ENCODE results near the gene COL6A1.

COL6A1 gene

GRCh38 chr21:45945066-45945867 is 36.3 kb upstream of the COL6A1 start:
- no peak overlapping the region for H3K27ac ChIP-seq (replicated peaks)
- DNase-seq (ENCODE audit: low read depth in 1 of 2, low spot score in 1 of 2), result no peak
- no peak overlapping the region for H3K4me3 ChIP-seq (replicated peaks; ENCODE audit: insufficient read depth, low read length)
- H3K27me3 ChIP-seq (ENCODE audit: insufficient read depth, poor library complexity, severe bottlenecking), result no peaks in the 10 kb centered on the region
- no peak for TF ChIP-seq SPI1 (IDR thresholded peaks at IDR 0.05; ENCODE audit: borderline replicate concordance, low read depth)
- no peak for TF ChIP-seq GABPA (IDR thresholded peaks at IDR 0.05; ENCODE audit: low read depth)
- TF ChIP-seq REST (IDR thresholded peaks at IDR 0.05; ENCODE audit: insufficient replicate concordance, low read depth), result no peak
- TF ChIP-seq POLR2AphosphoS5 (IDR thresholded peaks at IDR 0.05; ENCODE audit: low read depth), result no peak
- no peak for TF ChIP-seq CTCF (IDR thresholded peaks at IDR 0.05; ENCODE audit: insufficient read depth, low read length)

- TF ChIP-seq CTCF (IDR thresholded peaks at IDR 0.05; ENCODE audit: insufficient read depth, low read length) (no peak), SPI1 (IDR thresholded peaks at IDR 0.05; ENCODE audit: borderline replicate concordance, low read depth) (no peak), REST (IDR thresholded peaks at IDR 0.05; ENCODE audit: insufficient replicate concordance, low read depth) (no peak), GABPA (IDR thresholded peaks at IDR 0.05; ENCODE audit: low read depth) (no peak), POLR2AphosphoS5 (IDR thresholded peaks at IDR 0.05; ENCODE audit: low read depth) (no peak)
- Histone ChIP-seq H3K27ac (replicated peaks) (no peak overlapping the region), H3K27me3 (ENCODE audit: insufficient read depth, poor library complexity, severe bottlenecking) (no peaks in the 10 kb centered on the region), H3K4me3 (replicated peaks; ENCODE audit: insufficient read depth, low read length) (no peak overlapping the region)
- no peak for DNase-seq (ENCODE audit: low read depth in 1 of 2, low spot score in 1 of 2)
These were observed 35.7 kb upstream of the COL6A1 start for GRCh38 chr21:45945868-45946210.

- no peaks in the 10 kb centered on the region for H3K27me3 ChIP-seq (ENCODE audit: insufficient read depth, poor library complexity, severe bottlenecking)
- H3K4me3 ChIP-seq (replicated peaks; ENCODE audit: insufficient read depth, low read length), result no peak overlapping the region
- TF ChIP-seq POLR2AphosphoS5 (IDR thresholded peaks at IDR 0.05; ENCODE audit: low read depth) (no peak), SPI1 (IDR thresholded peaks at IDR 0.05; ENCODE audit: borderline replicate concordance, low read depth) (no peak), REST (IDR thresholded peaks at IDR 0.05; ENCODE audit: insufficient replicate concordance, low read depth) (no peak), GABPA (IDR thresholded peaks at IDR 0.05; ENCODE audit: low read depth) (no peak), CTCF (IDR thresholded peaks at IDR 0.05; ENCODE audit: insufficient read depth, low read length) (no peak)
These were observed 34.3 kb upstream of the COL6A1 start for GRCh38 chr21:45947296-45947695.

More at GRCh38 chr21:45947296-45947695, 34.3 kb upstream of the COL6A1 start:
- H3K27ac ChIP-seq (replicated peaks), result no peak overlapping the region
- DNase-seq (ENCODE audit: low read depth in 1 of 2, low spot score in 1 of 2), result no peak
